SU-DHL-6 (cell line): ENCODE data around the gene ZNF618.

Experiments used
- H2AFZ ChIP-seq: fragments of 200-600 bp; sonication (generic); 2 replicates; pipeline ENCODE4 v1.6.1; 2014; ENCODE audit warnings: low read depth, mild to moderate bottlenecking, moderate library complexity, mixed read lengths, antibody characterized with exemption, low read length; ENCODE audit not compliant: severe bottlenecking
- H3F3A ChIP-seq: fragments of 200-600 bp; shearing (Covaris generic); 2 replicates; pipeline ENCODE4 v1.6.0; 2016; ENCODE audit warnings: antibody characterized with exemption, mild to moderate bottlenecking; ENCODE audit not compliant: insufficient read depth
- H3K27ac ChIP-seq: fragments of 200-600 bp; sonication (generic); 2 replicates; pipeline ENCODE4 v1.5.1; 2016; ENCODE audit warnings: low read depth, mild to moderate bottlenecking, low read length, moderate library complexity, mixed read lengths
- H3K27me3 ChIP-seq: fragments of 200-600 bp; sonication (generic), shearing (Covaris generic); 2 replicates; pipeline ENCODE4 v1.6.0; 2014; ENCODE audit warnings: mild to moderate bottlenecking, low read length
- H3K36me3 ChIP-seq: fragments of 200-600 bp; sonication (generic); 2 replicates; pipeline ENCODE4 v1.6.1; 2014; ENCODE audit warnings: mild to moderate bottlenecking, low read length, mixed read lengths
- H3K4me2 ChIP-seq: fragments of 300-600, 200-600 bp; shearing (Covaris generic), sonication (generic); 2 replicates; pipeline ENCODE4 v1.6.0; 2014; ENCODE audit warnings: low read length, low read depth, mild to moderate bottlenecking; ENCODE audit not compliant: poor library complexity, severe bottlenecking
- H3K4me3 ChIP-seq: fragments of 200-600 bp; sonication (generic); 2 replicates; pipeline ENCODE4 v1.5.1; 2014; ENCODE audit warnings: antibody characterized with exemption, low read length, mild to moderate bottlenecking, mixed read lengths; ENCODE audit not compliant: insufficient read depth, poor library complexity, severe bottlenecking
- H3K79me2 ChIP-seq: fragments of 200-600 bp; sonication (generic); 2 replicates; pipeline ENCODE4 v1.6.1; 2014; ENCODE audit warnings: mild to moderate bottlenecking, low read length, moderate library complexity; ENCODE audit not compliant: insufficient read depth
- H3K9ac ChIP-seq: fragments of 200-600 bp; sonication (generic); 2 replicates; pipeline ENCODE4 v1.7.0; 2014; ENCODE audit warnings: mild to moderate bottlenecking, low read length
- H3K9me2 ChIP-seq: fragments of 200-600 bp; sonication (generic); replicated peaks from 2 replicates; pipeline ENCODE4 v1.6.1; 2014; ENCODE audit warnings: low read length; ENCODE audit not compliant: insufficient read depth
- H3K9me3 ChIP-seq: fragments of 200-600 bp; sonication (generic); 2 replicates; pipeline ENCODE4 v1.6.1; 2014; ENCODE audit warnings: low read length, mixed read lengths; ENCODE audit not compliant: insufficient read depth
- H4K20me1 ChIP-seq: fragments of 200-600 bp; sonication (generic); 2 replicates; pipeline ENCODE4 v1.6.1; 2014; ENCODE audit warnings: low read depth, mild to moderate bottlenecking, antibody characterized with exemption, low read length, moderate library complexity, mixed read lengths
- CTCF ChIP-seq: fragments of 200-600 bp; sonication (generic); IDR thresholded peaks from one replicate; pipeline ENCODE4 v1.5.1; 2017; ENCODE audit warnings: antibody characterized with exemption, mild to moderate bottlenecking, low read length, moderate library complexity; ENCODE audit not compliant: insufficient read depth, poor library complexity, severe bottlenecking
- EZH2phosphoT487 ChIP-seq: fragments of 200-600 bp; sonication (generic), shearing (Covaris generic); conservative IDR thresholded peaks from 2 replicates; pipeline ENCODE4 v1.6.1; 2018; ENCODE audit warnings: mild to moderate bottlenecking, antibody characterized with exemption, low read length, moderate library complexity, mixed read lengths

ZNF618 gene

GRCh38 chr9:113954591-113954990 is 78.5 kb downstream of the ZNF618 start:
- no peaks in the 10 kb centered on the region for H3K79me2 ChIP-seq
- no peak overlapping the region for H2AFZ ChIP-seq
- H3K4me2 ChIP-seq, result no peak overlapping the region
- H3K9me3 ChIP-seq, result no peaks in the 10 kb centered on the region
- H3F3A ChIP-seq, result no peaks in the 10 kb centered on the region
- no peak overlapping the region for H3K9ac ChIP-seq
- H3K9me2 ChIP-seq, result no peaks in the 10 kb centered on the region
- no peaks in the 10 kb centered on the region for H3K36me3 ChIP-seq
- no peak overlapping the region for H3K4me3 ChIP-seq
- TF ChIP-seq EZH2phosphoT487, result no peak
- TF ChIP-seq CTCF, result no peak
- no peaks in the 10 kb centered on the region for H3K27me3 ChIP-seq
- H4K20me1 ChIP-seq, result no peaks in the 10 kb centered on the region
- no peak overlapping the region for H3K27ac ChIP-seq

- TF ChIP-seq CTCF (no peak), EZH2phosphoT487 (no peak)
- Histone ChIP-seq H3K9ac (no peak overlapping the region), H3K27me3 (no peaks in the 10 kb centered on the region), H3K4me2 (no peak overlapping the region), H3K79me2 (no peaks in the 10 kb centered on the region), H3K4me3 (no peak overlapping the region), H3F3A (no peaks in the 10 kb centered on the region), H3K9me3 (no peaks in the 10 kb centered on the region), H2AFZ (no peak overlapping the region), H3K27ac (no peak overlapping the region), H3K9me2 (no peaks in the 10 kb centered on the region), H3K36me3 (no peaks in the 10 kb centered on the region), H4K20me1 (no peaks in the 10 kb centered on the region)
Measured at GRCh38 chr9:113955076-113955752, 79.1 kb downstream of the ZNF618 start.

- TF ChIP-seq EZH2phosphoT487, result no peak
- TF ChIP-seq CTCF, result no peak
- Histone ChIP-seq H3K27ac (no peak overlapping the region), H3K4me2 (no peak overlapping the region), H3K79me2 (no peaks in the 10 kb centered on the region), H3K36me3 (no peaks in the 10 kb centered on the region), H3K27me3 (no peaks in the 10 kb centered on the region), H3F3A (no peaks in the 10 kb centered on the region), H3K9me2 (no peaks in the 10 kb centered on the region), H3K9ac (no peak overlapping the region), H2AFZ (no peak overlapping the region), H3K9me3 (no peaks in the 10 kb centered on the region), H3K4me3 (no peak overlapping the region), H4K20me1 (no peaks in the 10 kb centered on the region)
Measured at GRCh38 chr9:113956901-113957300, 80.8 kb downstream of the ZNF618 start.
